Choroid plexus epithelial cell (primary cell): ENCODE data around the gene SPDYE1.
A peak's percentile ranks its signal among the peaks of the same experiment; 100 is the strongest.

ENCODE experiments used
- DNase-seq: peaks from one replicate; pipeline ENCODE4 v3.0.0-alpha.2; 2010; ENCODE audit warnings: low read depth
- H3K4me3 ChIP-seq: 2 replicates; pipeline ENCODE4 v1.5.1; 2011; ENCODE audit warnings: low read depth, mild to moderate bottlenecking, control low read depth, low read length, moderate library complexity
- CTCF ChIP-seq: conservative IDR thresholded peaks from 2 replicates; pipeline ENCODE4 v1.5.1; 2011; ENCODE audit warnings: low read depth, mild to moderate bottlenecking, control low read depth, inconsistent platforms, low read length, moderate library complexity

Gene SPDYE1

GRCh38 chr7:44042221-44042620 lies 44.5 kb downstream of the SPDYE1 start:
- no peak for TF ChIP-seq CTCF
- no peak for DNase-seq
- no peak overlapping the region for H3K4me3 ChIP-seq

- no peak for TF ChIP-seq CTCF
- peak overlapping the region; percentile 95 for H3K4me3 ChIP-seq
- DNase-seq = no peak
Measured at GRCh38 chr7:44043902-44044301, 46.2 kb downstream of the SPDYE1 start.

- peak within 1 kb of the TSS; percentile 95 for H3K4me3 ChIP-seq
- TF ChIP-seq CTCF = no peak
- peak; percentile 83 for DNase-seq
Measured at GRCh38 chr7:44044315-44045225, 46.9 kb downstream of the SPDYE1 start, which contains the start of gene DBNL. Gene DBNL, plus strand, starts transcription at chr7:44044702. Its CDS starts 36 bp downstream, at chr7:44044738.

- peak overlapping the region; percentile 95 for H3K4me3 ChIP-seq
- TF ChIP-seq CTCF = no peak
- DNase-seq = no peak
Measured at GRCh38 chr7:44045226-44046014, 47.7 kb downstream of the SPDYE1 start.

- DNase-seq = no peak
- no peak for TF ChIP-seq CTCF
- no peak overlapping the region for H3K4me3 ChIP-seq
Measured at GRCh38 chr7:44046321-44047061, 48.8 kb downstream of the SPDYE1 start.

- no peak for TF ChIP-seq CTCF
- H3K4me3 ChIP-seq = no peak overlapping the region
- no peak for DNase-seq
Measured at GRCh38 chr7:44048031-44048795, 50.5 kb downstream of the SPDYE1 start.
